GM11168 (cell line): ENCODE results near the gene QDPR.

Experiments
- in situ Hi-C: fragments of 300-500 bp; cut with MboI; formaldehyde crosslinking; loops from one replicate; pipeline ENCODE4 v1.12.0; 2022; ENCODE audit warnings: low sequenced_read_pairs; ENCODE audit not compliant: unreplicated experiment

The QDPR gene

GRCh38 chr4:17493619-17494018, 18.3 kb downstream of the QDPR start:
- in situ Hi-C loops = no loop called here

GRCh38 chr4:17492876-17493275, 19.0 kb downstream of the QDPR start:
- in situ Hi-C loops = no loop called here

DNA sequence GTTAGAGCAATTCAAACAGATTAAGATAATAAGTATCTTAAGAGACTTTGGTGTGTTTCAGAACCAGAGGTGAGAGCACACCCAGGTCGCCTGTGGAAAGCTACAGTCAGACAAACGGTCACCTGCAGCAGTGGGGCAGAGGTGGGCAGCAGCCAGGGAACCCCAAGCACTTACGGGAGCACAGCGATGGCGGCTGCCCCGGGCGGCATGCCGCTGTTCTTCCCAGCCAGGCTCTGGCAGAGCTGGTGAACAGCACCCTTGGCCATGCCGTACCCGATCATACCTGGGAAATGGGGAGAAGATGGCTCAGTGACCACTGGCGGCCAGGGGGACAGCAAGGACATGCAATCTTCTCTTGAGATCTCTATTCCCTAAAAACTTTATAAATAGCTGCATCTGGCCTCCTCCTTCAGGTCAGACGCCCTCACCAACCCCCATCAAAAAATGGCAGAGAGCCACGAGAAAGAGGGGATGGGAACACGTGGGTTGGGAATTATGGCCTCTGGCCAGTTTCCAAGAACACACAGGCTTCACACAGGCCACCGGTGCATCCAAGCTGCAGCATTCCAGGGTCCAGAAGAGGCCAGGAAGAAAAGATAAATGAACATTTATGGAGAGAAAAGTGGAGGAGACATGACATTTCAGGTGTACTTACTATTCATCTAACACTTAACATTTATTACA, 19.7 kb downstream of the QDPR start:
- in situ Hi-C loops = no loop called here

GRCh38 chr4:17491196-17491595, 20.7 kb downstream of the QDPR start:
- in situ Hi-C loops = no loop called here

- in situ Hi-C loops = no loop called here
These were observed 21.3 kb downstream of the QDPR start for GRCh38 chr4:17490575-17491059.

DNA sequence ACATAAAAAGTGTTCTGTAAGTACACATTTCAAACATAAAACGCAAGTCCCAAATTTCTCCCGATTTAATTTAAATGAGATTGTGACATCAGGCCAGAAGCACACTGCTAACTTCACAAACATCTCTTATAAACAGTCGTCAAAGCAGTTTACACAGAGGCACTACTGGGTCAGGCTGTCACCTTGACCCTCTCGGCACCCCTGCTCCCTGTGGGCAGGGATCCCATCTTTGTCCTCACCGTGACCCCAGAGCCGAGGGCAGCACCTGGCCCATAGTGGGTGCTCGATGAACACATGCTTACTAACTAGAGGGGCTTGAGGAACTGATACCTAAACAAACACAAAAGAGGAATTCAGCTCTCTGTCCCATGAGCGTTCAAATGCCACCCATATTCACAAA, 22.2 kb downstream of the QDPR start:
- in situ Hi-C loops = no loop called here

GRCh38 chr4:17489123-17489522, 22.8 kb downstream of the QDPR start:
- in situ Hi-C loops = no loop called here

DNA sequence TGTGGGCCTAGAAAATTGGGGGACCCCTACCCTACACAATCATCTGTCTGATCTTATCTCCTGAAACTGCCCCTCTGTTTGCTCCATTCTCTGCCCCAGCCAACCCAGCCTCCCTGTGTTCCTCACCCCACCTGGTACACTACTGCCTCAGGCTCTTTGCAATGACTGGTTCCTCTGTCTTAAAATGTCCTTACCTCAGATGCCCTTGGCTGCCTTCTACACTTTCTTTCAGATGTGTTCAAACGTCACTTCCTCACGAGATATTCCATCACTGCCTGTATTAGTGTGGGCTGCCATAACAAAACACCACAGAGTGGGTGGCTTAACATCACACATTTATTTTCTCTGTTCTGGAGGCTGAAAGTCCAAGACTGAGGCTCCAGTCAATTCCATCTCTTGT, 29.2 kb downstream of the QDPR start:
- in situ Hi-C loops = no loop called here

GRCh38 chr4:17480955-17481354, 30.9 kb downstream of the QDPR start:
- in situ Hi-C loops = no loop called here

GRCh38 chr4:17480210-17480927, 31.5 kb downstream of the QDPR start:
- in situ Hi-C loops = no loop called here

GRCh38 chr4:17477774-17478472, 34.0 kb downstream of the QDPR start:
- in situ Hi-C loops = no loop called here

DNA sequence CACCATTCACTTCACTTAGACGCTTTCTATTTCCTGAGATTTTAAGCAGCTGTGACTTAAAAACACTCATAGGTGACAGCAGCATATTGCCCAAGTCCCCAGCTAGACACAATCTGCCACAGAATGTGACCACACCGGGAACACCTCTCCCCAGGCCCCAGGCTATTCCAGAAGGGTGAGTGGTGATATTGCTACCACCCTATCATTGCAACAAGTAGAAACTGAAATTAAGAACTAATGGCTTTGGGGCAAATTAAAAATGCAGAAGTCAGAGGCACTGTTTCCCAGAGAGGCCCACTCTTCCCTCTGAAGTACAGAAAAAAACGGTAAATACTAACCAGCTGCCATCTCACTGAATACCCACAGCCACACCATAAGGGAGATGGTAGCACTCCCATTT, 35.0 kb downstream of the QDPR start:
- in situ Hi-C loops = no loop called here

GRCh38 chr4:17475481-17475880, 36.4 kb downstream of the QDPR start:
- in situ Hi-C loops = no loop called here

DNA sequence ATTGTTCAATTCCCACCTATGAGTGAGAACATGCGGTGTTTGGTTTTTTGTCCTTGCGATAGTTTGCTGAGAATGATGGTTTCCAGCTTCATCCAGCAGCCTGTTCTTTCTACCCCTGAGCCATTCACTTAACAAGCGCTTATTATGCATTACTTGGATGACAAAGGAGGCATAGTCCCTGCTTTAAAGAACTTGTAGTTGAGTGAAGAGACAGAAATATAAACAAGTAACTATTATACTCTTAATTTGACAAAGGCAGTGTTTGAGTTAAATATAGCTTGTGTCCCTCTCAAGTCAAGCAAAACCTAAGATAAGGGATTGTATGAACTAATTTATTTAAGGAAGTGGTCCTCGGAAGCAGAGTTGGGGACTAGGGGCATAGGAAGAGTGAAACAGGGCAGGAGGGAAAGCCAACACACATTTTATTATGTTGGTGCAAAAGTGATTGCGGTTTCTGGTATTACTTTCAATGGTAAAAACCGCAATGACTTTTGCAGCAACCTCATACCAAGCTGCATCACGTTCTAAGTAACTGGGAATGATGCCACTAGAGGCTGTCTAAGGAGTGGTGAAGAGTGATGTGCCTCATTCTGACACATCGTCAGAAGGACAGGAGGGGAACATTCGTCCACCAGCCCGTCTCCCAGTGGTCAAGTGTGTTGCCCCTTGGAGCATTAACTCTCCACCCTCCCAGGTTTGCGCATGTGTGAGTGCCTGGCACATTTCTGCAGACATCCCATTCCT, 41.8 kb downstream of the QDPR start:
- in situ Hi-C loops = no loop called here

- in situ Hi-C loops = no loop called here
These were observed 43.2 kb downstream of the QDPR start for GRCh38 chr4:17468619-17469221.

- in situ Hi-C loops = no loop called here
These were observed 48.3 kb downstream of the QDPR start for GRCh38 chr4:17463606-17464005.

DNA sequence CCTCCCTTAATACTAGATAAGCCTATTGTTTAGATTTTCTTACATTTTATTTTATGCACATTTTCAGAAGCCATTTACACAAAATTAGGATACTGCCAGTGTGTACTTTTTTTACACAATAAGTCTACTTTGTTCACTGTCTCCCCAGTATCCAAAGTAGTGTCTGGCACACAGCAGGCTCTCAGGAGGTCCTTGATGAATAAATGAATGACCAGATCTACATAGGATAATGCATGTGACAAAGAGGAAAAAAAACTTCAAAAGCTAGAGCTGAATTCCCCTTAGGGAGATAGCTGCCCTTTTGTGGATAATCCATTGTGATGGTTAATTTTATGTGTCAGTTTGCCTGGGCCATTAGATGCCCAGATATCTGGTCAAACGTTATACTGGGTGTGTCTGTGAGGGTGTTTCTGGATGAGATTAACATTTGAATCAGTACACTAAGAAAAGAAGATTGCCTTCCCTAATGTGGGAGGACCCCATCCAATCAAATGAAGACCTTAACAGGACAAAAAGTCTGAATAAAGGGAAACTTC, 61.6 kb downstream of the QDPR start:
- in situ Hi-C loops = loop anchor here (10.0 kb wide), 1 partner anchor 96 kb away; no protein-coding TSS in a partner anchor

- in situ Hi-C loops = no loop called here
These were observed 63.2 kb downstream of the QDPR start for GRCh38 chr4:17448689-17449088.

DNA sequence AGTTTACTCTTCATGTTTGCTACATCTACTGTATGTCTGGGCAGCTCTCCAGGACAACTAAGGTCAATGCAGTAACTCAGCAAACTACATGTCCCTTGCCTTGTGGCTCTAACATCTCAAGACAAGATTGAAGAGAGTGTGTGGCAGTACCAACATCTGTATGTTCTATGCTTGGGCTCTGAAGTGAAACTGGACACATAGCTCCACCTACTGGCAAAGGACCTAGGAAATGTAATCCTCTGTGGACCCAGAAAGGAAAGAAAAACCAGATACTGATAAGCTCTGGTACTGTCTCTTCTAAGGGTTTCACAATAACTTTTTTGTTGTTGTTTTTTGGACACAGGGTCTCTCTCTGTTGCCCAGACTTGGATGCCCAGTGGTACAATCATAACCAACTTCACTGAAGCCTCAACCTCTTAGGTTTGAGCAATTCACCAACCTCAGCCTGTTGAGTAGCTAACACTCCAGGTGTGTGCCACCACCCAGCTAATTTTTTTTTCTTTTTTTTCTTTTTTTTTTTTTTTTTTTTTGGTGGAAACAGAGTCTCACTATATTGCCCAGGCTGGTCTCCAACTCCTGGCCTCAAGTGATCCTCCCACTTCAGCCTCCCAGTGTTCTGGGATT, 64.1 kb downstream of the QDPR start:
- in situ Hi-C loops = no loop called here
